Hepatocyte (in vitro differentiated cells): ENCODE measurements around the gene RPS6KC1.

Source experiments
- CTCF ChIP-seq: fragments of 200-600 bp; sonication (generic); IDR thresholded peaks from 2 replicates; pipeline ENCODE4 v1.5.1; 2016; ENCODE audit warnings: antibody characterized with exemption, mild to moderate bottlenecking; ENCODE audit not compliant: poor library complexity
- EZH2 ChIP-seq: fragments of 200-600 bp; sonication (generic); IDR thresholded peaks from 2 replicates; pipeline ENCODE4 v1.6.1; 2016; ENCODE audit warnings: antibody characterized with exemption, mild to moderate bottlenecking, borderline replicate concordance

DNA sequence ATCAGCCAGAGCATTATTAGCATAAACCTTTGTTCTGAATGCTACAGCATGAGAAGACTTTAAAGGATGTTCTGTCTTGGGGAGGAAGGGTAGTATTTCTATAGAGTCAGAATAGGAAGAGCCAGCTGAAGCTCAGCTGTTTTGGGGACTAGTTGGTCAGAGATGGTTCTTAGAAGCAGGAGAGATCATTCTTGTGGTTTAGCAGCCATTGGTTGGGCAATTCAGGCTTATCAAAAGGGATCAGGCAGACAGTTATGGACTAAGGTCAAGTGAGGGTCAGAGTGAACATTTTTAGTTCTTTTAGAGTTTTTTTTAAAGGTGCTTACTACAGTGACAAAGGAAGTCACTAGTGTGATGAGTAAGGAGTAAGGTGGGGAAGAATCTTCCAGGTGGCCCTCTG is 245.5 kb downstream of the RPS6KC1 start:
- no peak for TF ChIP-seq CTCF
- no peak for TF ChIP-seq EZH2
